GM12892 (cell line): ENCODE results near the gene EPOP.

Source experiments
- POLR2A ChIP-seq: IDR thresholded peaks from 2 replicates; pipeline ENCODE4 v1.6.1; 2011; ENCODE audit warnings: low read depth, low read length, control low read depth
- POLR2AphosphoS5 ChIP-seq: IDR thresholded peaks from 2 replicates; pipeline ENCODE4 v1.6.1; 2011; ENCODE audit warnings: low read depth, low read length, control low read depth
- TAF1 ChIP-seq: IDR thresholded peaks from 2 replicates; pipeline ENCODE4 v1.6.1; 2011; ENCODE audit warnings: low read depth, mild to moderate bottlenecking, control low read depth, low read length, borderline replicate concordance

GRCh38 chr17:38719289-38719942, 44.7 kb upstream of the EPOP start:
- TF ChIP-seq POLR2A (no peak; the same call in 1 of the 2 replicates), POLR2AphosphoS5 (no peak), TAF1 (no peak)
